Ovary (tissue), 9 donors: ENCODE data around the gene HECTD1. TPM values are rescaled to one million over a fixed set of nuclear protein-coding genes. Genes with fewer than 3 reads are reported as not detected.

Experiments used
- DNase-seq, 5 donors: peaks; one replicate each; pipeline ENCODE4 v3.0.0-alpha.2; 2019 to 2020
- H3K27ac ChIP-seq, 2 donors: fragments of 200-600 bp; one replicate each; pipeline versions ENCODE4 v1.5.1 to v1.8.0; 2019 to 2022
- H3K27me3 ChIP-seq: fragments of 200-600 bp; one replicate; pipeline ENCODE4 v1.8.0; 2022
- H3K36me3 ChIP-seq: fragments of 200-600 bp; sonication (generic); one replicate; pipeline ENCODE4 v1.5.1; 2019
- H3K4me1 ChIP-seq: one replicate; pipeline ENCODE4 v1.8.1; 2013; ENCODE audit warnings: mild to moderate bottlenecking, moderate library complexity; ENCODE audit not compliant: insufficient read depth
- H3K4me3 ChIP-seq: fragments of 200-600 bp; sonication (generic); one replicate; pipeline ENCODE4 v1.5.1; 2017
- H3K9me3 ChIP-seq, 2 donors: fragments of 200-600 bp in 1 of 2; sonication (generic) in 1 of 2; one replicate each; pipeline versions ENCODE4 v1.5.1 to v1.8.1; 2013 to 2019; ENCODE audit warnings: mild to moderate bottlenecking in 1 of 2, moderate library complexity in 1 of 2
- EP300 ChIP-seq: sonication (generic); formaldehyde crosslinking; IDR thresholded peaks from one replicate; pipeline ENCODE4 v1.6.1; 2017; ENCODE audit warnings: antibody characterized with exemption
- POLR2A ChIP-seq: fragments of 450-650 bp; IDR thresholded peaks from one replicate; pipeline ENCODE4 v1.6.1; 2017; ENCODE audit warnings: antibody characterized with exemption, mild to moderate bottlenecking, moderate library complexity
- WGBS, 3 donors: extraction: QIAGEN DNeasy Blood & Tissue Kit in 1 of 3; methylation state at CpG; one replicate each; pipeline versions ENCODE4 v1.1.5 to v1.1.7; 2013 to 2017; 5-methylcytosine and 5-hydroxymethylcytosine counted together
- intact Hi-C, 4 donors: fragments of 100-400 bp; cut with DNase I; formaldehyde crosslinking; loops; one replicate each; pipeline versions ENCODE4 v1.11.0 to v1.15.1; 2022 to 2023
- polyA plus RNA-seq, 2 donors: library from polyadenylated mRNA; stranded (reverse); fragments of 200-250 nt in 1 of 2; fragments of 350-450 nt in 1 of 2; fragmentation: Illumina TruSeq in 1 of 2; extraction: RNeasy Lipid Tissue Mini Kit (QIAGEN cat#74804) in 1 of 2; gene quantifications; one replicate each; pipeline ENCODE4 v1.2.3, GENCODE V29; 2013 to 2014
- total RNA-seq, 7 donors: library from RNA; depleted of rRNA in 2 of 7; stranded (reverse); fragments of >200 nt in 2 of 7; fragmentation: NEBNext Ultra II Directional in 3 of 7; extraction: Animal tissue kit (Norgen Biotek cat#: 25700) in 3 of 7; gene quantifications; one replicate each; pipeline versions ENCODE4 v1.1.0 to v1.2.4, GENCODE V29; 2016 to 2023
- TF ChIP-seq, protein P1 (sequence below), 3 donors: fragments of 450-650 bp in 2 of 3; fragments of 200-600 bp in 1 of 3; IDR thresholded peaks; one replicate each; pipeline versions ENCODE4 v1.5.1 to v1.8.0; 2016 to 2022; ENCODE audit warnings: antibody characterized with exemption in 3 of 3, mild to moderate bottlenecking in 1 of 3
- donor health status: DM: no; HTN: no; CAD: no; lungs with moderate emphysema.
- donor health status: DM: no; HTN: no; CAD: no.
- donor health status: Bipolar disorder and iron deficiency.
- donor health status: DM: yes; HTN: yes; CAD: no.
- donor health status: DM: no; HTN: no; CAD: no.
- donor health status: DM: yes; HTN: yes; CAD: no.

The HECTD1 gene
- total and polyA plus RNA-seq, 9 donors: 59.7 to 186 (median 144) TPM

- no peaks in the 10 kb centered on the region for H3K27me3 ChIP-seq
- no peaks in the 10 kb centered on the region for H3K4me1 ChIP-seq
- H3K4me3 ChIP-seq: no peak overlapping the region
- WGBS, 3 donors: 79 to 95% (median 94%) methylated on average over 3 of the region's 3 CpGs
- H3K36me3 ChIP-seq: no peaks in the 10 kb centered on the region
- no peak for DNase-seq
- H3K9me3 ChIP-seq: no peaks in the 10 kb centered on the region
- intact Hi-C loops: no loop called here
- TF ChIP-seq EP300 (no peak), POLR2A (no peak)
- TF ChIP-seq, protein P1, sequence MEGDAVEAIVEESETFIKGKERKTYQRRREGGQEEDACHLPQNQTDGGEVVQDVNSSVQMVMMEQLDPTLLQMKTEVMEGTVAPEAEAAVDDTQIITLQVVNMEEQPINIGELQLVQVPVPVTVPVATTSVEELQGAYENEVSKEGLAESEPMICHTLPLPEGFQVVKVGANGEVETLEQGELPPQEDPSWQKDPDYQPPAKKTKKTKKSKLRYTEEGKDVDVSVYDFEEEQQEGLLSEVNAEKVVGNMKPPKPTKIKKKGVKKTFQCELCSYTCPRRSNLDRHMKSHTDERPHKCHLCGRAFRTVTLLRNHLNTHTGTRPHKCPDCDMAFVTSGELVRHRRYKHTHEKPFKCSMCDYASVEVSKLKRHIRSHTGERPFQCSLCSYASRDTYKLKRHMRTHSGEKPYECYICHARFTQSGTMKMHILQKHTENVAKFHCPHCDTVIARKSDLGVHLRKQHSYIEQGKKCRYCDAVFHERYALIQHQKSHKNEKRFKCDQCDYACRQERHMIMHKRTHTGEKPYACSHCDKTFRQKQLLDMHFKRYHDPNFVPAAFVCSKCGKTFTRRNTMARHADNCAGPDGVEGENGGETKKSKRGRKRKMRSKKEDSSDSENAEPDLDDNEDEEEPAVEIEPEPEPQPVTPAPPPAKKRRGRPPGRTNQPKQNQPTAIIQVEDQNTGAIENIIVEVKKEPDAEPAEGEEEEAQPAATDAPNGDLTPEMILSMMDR (IDR thresholded peaks at IDR 0.05): no peak
- H3K27ac ChIP-seq: no peak overlapping the region
Observed at GRCh38 chr14:31113794-31114193, 93.8 kb downstream of the HECTD1 start.

- Histone ChIP-seq H3K4me3 (no peak overlapping the region), H3K9me3 (no peaks in the 10 kb centered on the region), H3K27me3 (no peaks in the 10 kb centered on the region), H3K27ac (no peak overlapping the region), H3K36me3 (no peaks in the 10 kb centered on the region), H3K4me1 (no peaks in the 10 kb centered on the region)
- 78 to 87% (median 81%) methylated on average over 2 of the region's 2 CpGs for WGBS, 3 donors
- intact Hi-C loops: no loop called here
- no peak for DNase-seq
- TF ChIP-seq EP300 (no peak), POLR2A (no peak)
- TF ChIP-seq, protein P1 (IDR thresholded peaks at IDR 0.05): no peak
Observed at GRCh38 chr14:31110872-31111271, 96.7 kb downstream of the HECTD1 start.

- 90 to 91% (median 91%) methylated on average over 11 of the region's 11 CpGs for WGBS, 3 donors
- Histone ChIP-seq H3K27me3 (no peaks in the 10 kb centered on the region), H3K27ac (no peak overlapping the region), H3K36me3 (no peaks in the 10 kb centered on the region), H3K4me3 (no peak overlapping the region), H3K9me3 (no peaks in the 10 kb centered on the region), H3K4me1 (no peaks in the 10 kb centered on the region)
- intact Hi-C loops: no loop called here
- DNase-seq: no peak
- TF ChIP-seq POLR2A: no peak
- TF ChIP-seq, protein P1 (IDR thresholded peaks at IDR 0.05): no peak
- no peak for TF ChIP-seq EP300
Observed at GRCh38 chr14:31109257-31109656, 98.3 kb downstream of the HECTD1 start.

DNA sequence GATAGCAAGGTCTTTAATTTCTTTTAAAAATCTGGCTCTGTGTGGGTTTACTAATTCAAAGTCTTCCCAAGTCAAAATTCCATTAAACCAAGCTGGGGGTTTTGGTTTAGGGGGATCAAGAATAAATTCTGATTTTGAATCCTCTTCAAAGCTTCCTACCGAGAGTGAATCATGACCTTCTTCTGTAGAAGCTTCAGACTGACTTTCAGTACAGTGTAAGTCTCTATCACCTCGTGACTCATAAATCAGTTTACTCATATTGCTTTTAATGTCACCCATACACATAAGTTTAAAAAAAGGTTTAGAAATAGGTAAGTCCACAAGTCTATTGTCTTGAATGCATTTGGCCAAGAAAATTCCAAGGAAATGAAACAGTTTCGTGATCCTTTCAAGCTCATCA, 100.8 kb downstream of the HECTD1 start:
- 82 to 88% (median 83%) methylated on average over 3 of the region's 3 CpGs for WGBS, 3 donors
- Histone ChIP-seq H3K9me3 (no peaks in the 10 kb centered on the region), H3K36me3 (no peaks in the 10 kb centered on the region), H3K27me3 (no peaks in the 10 kb centered on the region), H3K27ac (no peak overlapping the region), H3K4me1 (no peaks in the 10 kb centered on the region), H3K4me3 (no peak overlapping the region)
- intact Hi-C loops: no loop called here
- TF ChIP-seq, protein P1 (IDR thresholded peaks at IDR 0.05): no peak
- TF ChIP-seq EP300 (no peak), POLR2A (no peak)
- DNase-seq: no peak
